Activated CD4-positive, alpha-beta T cell treated with anti-CD3 and anti-CD28 coated beads, Interleukin-2, amount 10 ng/mL, durations not matched to agents 24 days and 14 days (primary cell): ENCODE measurements around the gene FIGN. TPM values are rescaled to one million over a fixed set of nuclear protein-coding genes. Genes with fewer than 3 reads are reported as not detected.

Source experiments
- DNase-seq: peaks from one replicate; pipeline ENCODE4 v3.0.0; 2022
- H3K27ac Mint-ChIP-seq: one replicate; pipeline ENCODE4 v1.8.0; 2022; ENCODE audit warnings: mild to moderate bottlenecking, mixed read lengths
- H3K27me3 Mint-ChIP-seq: one replicate; pipeline ENCODE4 v1.8.0; 2022; ENCODE audit warnings: mixed read lengths
- H3K36me3 Mint-ChIP-seq: one replicate; pipeline ENCODE4 v1.8.0; 2022; ENCODE audit warnings: low read depth, mild to moderate bottlenecking, mixed read lengths
- H3K4me1 Mint-ChIP-seq: one replicate; pipeline ENCODE4 v1.8.0; 2021; ENCODE audit warnings: mixed read lengths
- H3K4me3 Mint-ChIP-seq: one replicate; pipeline ENCODE4 v1.8.0; 2022; ENCODE audit warnings: mild to moderate bottlenecking, moderate library complexity, mixed read lengths
- H3K9me3 Mint-ChIP-seq: one replicate; pipeline ENCODE4 v1.8.0; 2021; ENCODE audit warnings: mixed read lengths
- intact Hi-C: fragments of 100-400 bp; cut with micrococcal nuclease; formaldehyde crosslinking; loops from one replicate; pipeline ENCODE4 v1.15.1; 2023
- total RNA-seq: library from RNA; stranded (reverse); gene quantifications from 2 replicates; pipeline ENCODE4 v1.2.3, GENCODE V29; 2022

FIGN gene, protein sequence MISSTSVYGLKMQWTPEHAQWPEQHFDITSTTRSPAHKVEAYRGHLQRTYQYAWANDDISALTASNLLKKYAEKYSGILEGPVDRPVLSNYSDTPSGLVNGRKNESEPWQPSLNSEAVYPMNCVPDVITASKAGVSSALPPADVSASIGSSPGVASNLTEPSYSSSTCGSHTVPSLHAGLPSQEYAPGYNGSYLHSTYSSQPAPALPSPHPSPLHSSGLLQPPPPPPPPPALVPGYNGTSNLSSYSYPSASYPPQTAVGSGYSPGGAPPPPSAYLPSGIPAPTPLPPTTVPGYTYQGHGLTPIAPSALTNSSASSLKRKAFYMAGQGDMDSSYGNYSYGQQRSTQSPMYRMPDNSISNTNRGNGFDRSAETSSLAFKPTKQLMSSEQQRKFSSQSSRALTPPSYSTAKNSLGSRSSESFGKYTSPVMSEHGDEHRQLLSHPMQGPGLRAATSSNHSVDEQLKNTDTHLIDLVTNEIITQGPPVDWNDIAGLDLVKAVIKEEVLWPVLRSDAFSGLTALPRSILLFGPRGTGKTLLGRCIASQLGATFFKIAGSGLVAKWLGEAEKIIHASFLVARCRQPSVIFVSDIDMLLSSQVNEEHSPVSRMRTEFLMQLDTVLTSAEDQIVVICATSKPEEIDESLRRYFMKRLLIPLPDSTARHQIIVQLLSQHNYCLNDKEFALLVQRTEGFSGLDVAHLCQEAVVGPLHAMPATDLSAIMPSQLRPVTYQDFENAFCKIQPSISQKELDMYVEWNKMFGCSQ
- not detected in 2 replicates for total RNA-seq

DNA sequence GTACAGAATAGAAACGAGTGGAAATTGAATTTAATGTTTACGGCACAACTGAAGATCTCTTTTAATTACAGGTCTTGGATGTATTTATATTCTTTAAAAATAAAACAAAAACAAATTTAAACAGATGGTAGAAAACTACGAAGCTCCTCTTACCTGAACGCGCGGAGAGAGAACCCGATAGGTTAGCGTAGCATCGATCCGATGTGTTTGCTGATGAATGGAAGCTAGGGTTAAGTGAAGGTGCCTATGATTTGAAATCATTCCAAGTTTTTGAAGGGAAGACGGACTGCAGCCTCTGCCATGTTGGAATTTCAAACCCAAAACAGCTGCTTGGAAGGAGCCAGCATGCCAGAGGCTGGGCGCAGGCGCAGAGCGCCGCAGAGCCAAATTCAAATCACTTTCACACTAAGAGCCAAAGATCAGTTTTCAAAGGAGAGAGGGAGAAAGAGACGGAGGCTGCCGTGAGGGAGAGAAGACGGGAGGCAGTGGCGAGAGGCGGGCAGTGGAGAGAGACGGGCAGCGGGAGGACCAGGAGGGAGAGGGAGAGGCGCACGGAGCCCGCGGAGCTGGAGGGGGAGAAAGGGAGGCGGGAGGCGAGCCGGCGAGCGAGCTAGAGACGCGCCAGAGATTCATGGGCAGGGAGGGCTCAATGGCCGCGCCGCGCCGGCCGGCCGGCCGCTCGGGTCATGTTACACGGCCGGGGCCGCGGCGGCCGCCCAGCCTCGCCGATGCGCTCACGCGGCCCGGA, at the start of gene FIGN:
TSS of gene FIGN (minus strand) at position 324 of the 748 bp plus-strand sequence. CDS start 1,081 bp downstream, outside the sequence.
- no peaks in the 10 kb centered on the region for H3K9me3 Mint-ChIP-seq
- no peaks in the 10 kb centered on the region for H3K4me1 Mint-ChIP-seq
- no peak within 1 kb of the TSS for H3K27ac Mint-ChIP-seq
- H3K36me3 Mint-ChIP-seq: peaks cover 2% of the 10 kb centered on the region
- intact Hi-C loops: no loop called here
- no peak for DNase-seq
- peak within 1 kb of the TSS; percentile 50 for H3K4me3 Mint-ChIP-seq
- peaks cover 23% of the 10 kb centered on the region for H3K27me3 Mint-ChIP-seq

DNA sequence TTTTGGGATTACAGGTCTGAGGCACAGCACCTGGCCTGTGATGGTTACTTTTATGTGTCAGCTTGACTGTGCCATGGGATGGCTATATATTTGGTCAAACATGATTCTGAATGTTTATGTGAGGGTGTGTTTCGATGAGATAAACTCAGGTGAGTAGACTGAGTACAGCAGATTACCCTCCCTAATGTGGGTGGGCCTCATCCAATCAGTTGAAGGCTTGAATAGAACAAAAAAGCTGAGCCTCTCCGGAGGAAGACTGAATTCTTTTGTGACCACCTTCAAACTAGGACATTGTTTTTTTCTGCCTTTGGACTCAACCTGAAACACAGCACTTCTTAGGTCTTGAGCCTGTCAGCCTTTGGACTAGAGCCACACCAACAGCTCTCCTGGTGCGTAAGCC, 49.4 kb upstream of the FIGN start:
- no peak overlapping the region for H3K4me3 Mint-ChIP-seq
- intact Hi-C loops: no loop called here
- no peaks in the 10 kb centered on the region for H3K4me1 Mint-ChIP-seq
- no peaks in the 10 kb centered on the region for H3K27me3 Mint-ChIP-seq
- H3K9me3 Mint-ChIP-seq: peaks cover 3% of the 10 kb centered on the region
- no peak for DNase-seq
- no peak overlapping the region for H3K27ac Mint-ChIP-seq
- H3K36me3 Mint-ChIP-seq: no peaks in the 10 kb centered on the region

DNA sequence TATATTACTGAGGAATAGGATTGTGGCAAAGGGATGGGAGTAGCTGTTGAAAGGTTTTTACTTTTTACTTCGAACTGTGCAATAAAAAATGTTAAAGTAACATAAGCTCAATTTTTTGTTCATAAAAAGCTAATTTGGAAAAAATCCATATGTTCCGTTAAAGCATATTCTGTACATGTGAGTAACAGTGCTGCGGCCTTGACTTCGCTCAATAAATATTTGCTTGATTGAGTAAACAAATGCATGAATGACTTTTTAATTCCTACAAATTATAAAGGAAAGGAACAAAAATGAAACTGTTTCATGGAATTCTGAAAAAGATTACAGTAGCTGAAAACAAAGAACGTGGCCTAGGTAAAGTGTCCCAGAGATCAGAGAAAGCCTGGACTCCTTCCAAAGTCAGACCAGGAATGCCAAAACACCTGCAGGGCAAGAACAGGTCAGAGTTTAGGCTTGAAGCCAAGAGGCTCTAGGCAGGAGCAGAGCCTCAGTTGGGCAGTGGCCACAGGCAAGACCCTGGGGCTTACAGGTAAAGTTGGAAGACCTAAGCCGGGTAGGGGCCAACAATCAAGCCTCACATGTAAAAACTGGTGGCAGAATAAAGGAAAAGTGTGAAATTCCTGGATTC, 44.3 kb upstream of the FIGN start:
- intact Hi-C loops: no loop called here
- no peak for DNase-seq
- Mint-ChIP-seq H3K36me3 (no peaks in the 10 kb centered on the region), H3K4me3 (no peak overlapping the region), H3K9me3 (peaks cover 7% of the 10 kb centered on the region), H3K4me1 (no peaks in the 10 kb centered on the region), H3K27me3 (no peaks in the 10 kb centered on the region), H3K27ac (no peak overlapping the region)

DNA sequence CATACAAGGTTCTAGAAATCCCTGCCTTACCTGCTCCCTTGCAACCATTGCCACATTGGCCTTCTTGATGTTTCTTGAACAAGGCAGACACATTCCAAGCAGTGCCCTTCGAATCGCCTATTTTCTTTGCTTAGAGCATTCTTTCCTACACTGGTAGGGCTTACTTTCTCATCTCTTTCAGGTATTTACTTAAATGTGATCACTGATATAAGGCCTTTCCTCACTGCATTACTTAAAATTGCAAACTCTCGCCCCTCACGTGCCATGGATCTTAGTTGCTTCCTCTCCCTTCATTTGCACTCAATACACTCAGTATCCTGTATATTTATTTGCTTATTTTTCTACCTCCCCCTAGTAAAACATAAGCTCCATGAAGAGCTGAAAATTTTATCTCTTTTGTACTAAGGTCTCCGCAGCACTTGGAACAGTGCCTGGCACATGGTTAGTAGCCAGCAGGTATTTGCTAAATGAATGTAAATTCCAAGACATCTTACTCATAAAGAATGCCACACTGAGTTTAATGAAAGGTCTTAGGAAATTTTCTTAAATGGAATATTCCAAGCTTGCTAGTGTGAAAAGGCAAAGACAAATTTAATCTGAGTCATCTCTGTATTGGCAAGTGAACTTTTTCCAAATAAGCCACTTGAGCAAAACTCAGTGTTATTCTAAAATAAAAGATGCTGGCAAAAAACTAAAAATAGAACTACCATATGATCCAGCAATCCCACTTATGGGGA, 42.4 kb upstream of the FIGN start:
- H3K27me3 Mint-ChIP-seq: no peaks in the 10 kb centered on the region

DNA sequence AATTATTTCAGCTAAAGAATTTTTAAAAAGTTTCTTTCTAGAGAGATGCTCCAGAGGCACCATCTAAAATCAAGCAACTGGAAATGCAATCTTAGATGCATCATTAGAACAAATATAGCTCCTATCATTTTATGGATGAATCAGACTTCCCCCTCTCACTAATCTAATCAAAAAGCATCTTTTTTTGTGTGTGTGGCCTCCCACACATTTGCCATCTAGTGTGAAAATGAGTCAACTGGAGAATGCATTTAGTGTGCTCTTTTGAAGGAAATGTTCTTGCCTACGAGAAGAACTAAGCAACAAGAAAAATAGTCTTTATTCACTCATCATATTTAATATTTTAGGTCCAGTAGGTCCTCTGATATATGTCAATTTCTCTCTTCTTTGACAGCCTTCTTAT, 39.5 kb upstream of the FIGN start:
- H3K4me1 Mint-ChIP-seq: no peaks in the 10 kb centered on the region
- DNase-seq: no peak
- H3K9me3 Mint-ChIP-seq: peaks cover 4% of the 10 kb centered on the region
- intact Hi-C loops: no loop called here
- H3K36me3 Mint-ChIP-seq: no peaks in the 10 kb centered on the region
- no peak overlapping the region for H3K4me3 Mint-ChIP-seq
- no peaks in the 10 kb centered on the region for H3K27me3 Mint-ChIP-seq
- no peak overlapping the region for H3K27ac Mint-ChIP-seq

More for the DNA sequence above, 42.4 kb upstream of the FIGN start:
- intact Hi-C loops: no loop called here
- Mint-ChIP-seq H3K9me3 (peaks cover 7% of the 10 kb centered on the region), H3K4me1 (no peaks in the 10 kb centered on the region), H3K4me3 (no peak overlapping the region), H3K36me3 (no peaks in the 10 kb centered on the region), H3K27ac (no peak overlapping the region)
- no peak for DNase-seq

DNA sequence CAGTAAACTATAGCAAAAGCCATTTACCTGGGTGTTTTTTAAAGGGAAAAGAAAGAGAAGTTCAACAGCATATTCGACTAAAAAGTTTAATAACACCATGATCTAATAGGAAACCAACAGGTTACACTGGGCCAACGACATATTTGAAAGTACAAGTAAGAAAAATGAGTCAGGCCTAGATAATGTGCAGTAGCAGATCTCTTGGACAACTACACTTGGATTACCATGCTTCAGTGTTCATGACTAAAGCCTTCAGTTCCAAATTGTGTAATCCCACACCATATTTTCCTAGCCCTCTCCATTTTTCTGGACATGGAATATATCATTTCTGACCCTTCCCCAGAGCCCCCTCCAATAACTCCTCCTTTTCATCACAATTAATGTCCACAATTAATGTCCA, 39.1 kb upstream of the FIGN start:
- no peaks in the 10 kb centered on the region for H3K36me3 Mint-ChIP-seq
- H3K4me3 Mint-ChIP-seq: no peak overlapping the region
- H3K4me1 Mint-ChIP-seq: no peaks in the 10 kb centered on the region
- H3K27ac Mint-ChIP-seq: no peak overlapping the region
- intact Hi-C loops: no loop called here
- no peaks in the 10 kb centered on the region for H3K27me3 Mint-ChIP-seq
- no peak for DNase-seq
- H3K9me3 Mint-ChIP-seq: peaks cover 4% of the 10 kb centered on the region

DNA sequence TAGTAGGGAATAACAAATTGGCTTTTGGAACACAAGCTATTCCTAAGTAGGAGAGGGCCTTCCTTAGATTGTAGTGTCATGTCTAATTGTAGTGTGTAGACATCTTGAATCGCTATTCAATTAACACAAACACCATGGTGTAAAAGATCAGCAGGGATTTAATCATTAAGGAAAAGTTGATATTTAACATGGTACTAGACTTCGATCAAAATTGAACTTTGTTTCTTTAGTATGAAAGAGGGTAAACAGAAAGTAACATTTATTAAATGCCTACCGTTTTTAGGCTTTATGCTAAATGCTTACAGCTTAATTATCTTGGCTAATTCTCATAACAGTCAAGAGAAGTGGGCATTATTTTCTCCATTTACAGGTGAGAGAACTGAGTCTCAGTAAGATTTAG, 37.5 kb upstream of the FIGN start:
- no peaks in the 10 kb centered on the region for H3K36me3 Mint-ChIP-seq
- no peak overlapping the region for H3K4me3 Mint-ChIP-seq
- peaks cover 4% of the 10 kb centered on the region for H3K9me3 Mint-ChIP-seq
- H3K4me1 Mint-ChIP-seq: no peaks in the 10 kb centered on the region
- no peaks in the 10 kb centered on the region for H3K27me3 Mint-ChIP-seq
- no peak overlapping the region for H3K27ac Mint-ChIP-seq
- DNase-seq: no peak
- intact Hi-C loops: no loop called here

DNA sequence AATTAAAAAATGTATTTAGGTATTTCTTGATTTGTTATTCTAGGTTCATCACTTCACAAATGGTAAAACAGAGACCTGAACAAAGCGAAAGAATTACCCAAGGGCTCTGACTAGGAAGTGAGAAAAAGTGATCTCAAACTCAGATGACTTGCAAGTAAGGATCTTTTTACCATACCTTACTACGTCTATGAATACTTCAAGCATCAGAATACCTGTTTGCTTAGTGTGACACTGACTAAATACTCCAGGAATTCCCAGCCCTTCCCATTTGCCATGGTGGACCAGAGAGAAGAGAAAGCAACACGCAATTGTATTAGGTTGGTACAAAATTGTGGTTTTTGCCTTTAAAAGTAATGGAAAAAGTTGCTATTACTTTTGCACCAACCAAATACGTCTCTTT, 35.8 kb upstream of the FIGN start:
- H3K4me3 Mint-ChIP-seq: no peak overlapping the region
- intact Hi-C loops: no loop called here
- H3K27me3 Mint-ChIP-seq: no peaks in the 10 kb centered on the region
- no peaks in the 10 kb centered on the region for H3K4me1 Mint-ChIP-seq
- H3K27ac Mint-ChIP-seq: no peak overlapping the region
- no peaks in the 10 kb centered on the region for H3K36me3 Mint-ChIP-seq
- DNase-seq: no peak
- no peaks in the 10 kb centered on the region for H3K9me3 Mint-ChIP-seq

DNA sequence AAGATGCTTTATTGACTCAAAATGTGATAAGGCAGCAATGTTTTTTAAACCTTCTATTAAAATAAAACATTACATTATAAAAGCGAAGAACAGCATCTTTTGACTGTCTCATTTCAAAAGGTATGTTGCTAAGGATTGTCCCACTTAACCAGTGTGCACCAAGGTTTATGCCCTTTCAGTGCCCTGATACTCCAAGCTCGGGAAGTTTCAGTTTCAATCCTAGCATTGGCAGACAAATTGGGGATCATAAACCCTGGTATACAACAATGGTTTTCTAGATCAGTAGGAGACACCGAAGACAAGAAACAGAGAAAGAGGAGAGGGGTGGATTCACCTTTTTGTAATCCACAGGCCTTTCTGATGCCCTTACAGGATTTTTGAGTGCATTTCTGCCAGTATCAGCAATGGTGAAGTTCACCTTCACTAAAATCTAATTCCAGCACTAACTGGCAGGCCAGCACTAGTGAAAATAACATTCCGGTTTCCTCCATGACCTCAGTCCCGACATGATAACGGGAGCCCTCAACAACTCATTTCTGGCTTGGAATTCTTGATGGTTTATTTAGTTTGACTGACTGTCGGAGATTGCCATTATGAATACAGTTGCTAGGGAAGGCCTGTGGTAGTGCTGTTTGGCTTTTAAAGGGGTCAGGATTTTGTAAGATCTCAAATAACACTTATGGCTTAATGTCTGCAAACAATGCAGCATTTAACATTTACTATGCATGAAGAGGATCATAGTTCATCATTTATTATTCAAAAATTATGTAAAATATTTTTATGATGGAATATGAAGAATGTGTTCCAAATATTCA, 33.3 kb upstream of the FIGN start:
- no peaks in the 10 kb centered on the region for H3K27me3 Mint-ChIP-seq
- no peak for DNase-seq
- H3K4me3 Mint-ChIP-seq: no peak overlapping the region
- intact Hi-C loops: no loop called here
- no peaks in the 10 kb centered on the region for H3K9me3 Mint-ChIP-seq
- H3K36me3 Mint-ChIP-seq: no peaks in the 10 kb centered on the region
- no peaks in the 10 kb centered on the region for H3K4me1 Mint-ChIP-seq
- no peak overlapping the region for H3K27ac Mint-ChIP-seq

DNA sequence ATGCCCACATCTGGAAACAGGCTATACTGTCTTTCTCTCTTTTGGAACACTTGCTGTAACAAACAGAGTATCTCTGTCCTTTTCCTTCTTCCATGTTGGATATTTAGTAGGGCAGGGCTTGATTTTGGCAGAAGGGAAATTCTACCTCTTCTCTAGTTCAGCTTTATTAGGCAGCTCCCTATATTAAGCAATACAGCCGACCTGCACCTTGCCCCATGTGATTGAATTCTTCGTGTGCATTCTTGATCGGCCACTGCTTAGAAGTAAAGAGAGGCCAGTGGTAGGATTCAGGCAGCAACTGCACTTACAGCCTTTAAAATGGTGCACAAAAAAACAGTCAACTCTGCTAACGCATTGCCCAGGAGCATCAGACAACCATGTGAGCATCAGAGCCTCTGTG, 31.3 kb upstream of the FIGN start:
- DNase-seq: no peak
- Mint-ChIP-seq H3K4me3 (no peak overlapping the region), H3K36me3 (no peaks in the 10 kb centered on the region), H3K4me1 (no peaks in the 10 kb centered on the region), H3K9me3 (no peaks in the 10 kb centered on the region), H3K27me3 (no peaks in the 10 kb centered on the region), H3K27ac (no peak overlapping the region)
- intact Hi-C loops: no loop called here

DNA sequence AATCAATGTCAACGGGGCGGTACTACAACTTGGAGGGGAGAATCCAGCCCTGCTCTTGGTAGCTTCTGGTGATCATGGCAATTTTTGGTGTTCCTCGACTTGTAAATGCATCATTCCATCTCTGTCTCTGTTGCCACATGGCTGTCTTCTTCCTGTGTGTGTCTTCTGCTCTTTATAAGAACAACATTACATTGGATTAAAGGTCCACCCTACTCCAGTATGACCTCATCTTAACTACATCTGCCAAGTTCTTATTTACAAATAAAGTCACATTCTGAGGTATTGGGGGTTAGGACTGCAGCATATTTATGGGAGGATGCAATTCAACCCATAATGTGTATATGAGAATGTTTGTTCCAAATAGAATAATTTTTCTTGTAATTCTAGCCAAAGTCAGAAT, 28.8 kb upstream of the FIGN start:
- no peaks in the 10 kb centered on the region for H3K27me3 Mint-ChIP-seq
- H3K4me1 Mint-ChIP-seq: no peaks in the 10 kb centered on the region
- H3K9me3 Mint-ChIP-seq: no peaks in the 10 kb centered on the region
- no peak overlapping the region for H3K27ac Mint-ChIP-seq
- DNase-seq: no peak
- no peak overlapping the region for H3K4me3 Mint-ChIP-seq
- H3K36me3 Mint-ChIP-seq: no peaks in the 10 kb centered on the region
- intact Hi-C loops: no loop called here

DNA sequence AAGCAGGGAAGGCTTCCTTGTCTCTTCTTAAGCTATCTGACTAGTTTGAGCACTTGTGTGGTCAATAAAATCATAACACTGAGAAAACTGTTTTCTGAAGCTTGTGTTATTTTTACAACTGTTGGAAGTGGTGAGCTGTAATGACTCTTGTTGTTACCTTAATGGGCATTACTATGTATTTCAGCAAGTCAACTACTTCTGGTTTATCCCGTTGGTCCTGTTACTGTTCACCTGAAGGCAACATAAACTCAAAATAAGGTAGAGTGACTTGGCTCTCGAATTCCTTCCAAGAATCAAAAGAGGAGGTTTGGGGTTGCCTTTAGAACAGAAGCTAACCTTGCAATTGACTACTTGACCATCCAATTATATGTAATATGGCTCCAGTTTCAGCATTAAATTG, 23.2 kb upstream of the FIGN start:
- Mint-ChIP-seq H3K36me3 (no peaks in the 10 kb centered on the region), H3K4me3 (no peak overlapping the region), H3K4me1 (no peaks in the 10 kb centered on the region), H3K27ac (no peak overlapping the region), H3K9me3 (no peaks in the 10 kb centered on the region), H3K27me3 (no peaks in the 10 kb centered on the region)
- intact Hi-C loops: no loop called here
- no peak for DNase-seq

DNA sequence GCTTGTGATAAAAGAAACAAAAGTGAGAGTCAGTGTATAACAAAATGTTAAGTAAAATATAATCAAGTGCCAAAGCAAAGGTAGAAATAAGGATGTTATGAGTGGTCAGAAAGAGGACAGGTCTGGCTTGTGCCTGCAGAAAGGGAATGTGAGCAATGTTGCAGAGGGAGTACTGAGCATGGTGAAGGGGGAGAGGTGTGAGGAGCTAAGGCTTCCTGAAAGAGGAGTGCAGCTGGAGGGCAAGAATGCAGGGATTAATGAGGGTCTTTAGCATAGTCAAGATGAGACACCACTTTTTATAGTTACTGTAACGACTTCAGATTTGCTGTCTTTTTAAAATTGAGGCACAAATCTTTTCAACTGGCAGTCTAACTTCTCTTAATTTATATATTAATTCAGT, 22.0 kb upstream of the FIGN start:
- Mint-ChIP-seq H3K27ac (no peak overlapping the region), H3K9me3 (no peaks in the 10 kb centered on the region), H3K4me1 (no peaks in the 10 kb centered on the region), H3K36me3 (no peaks in the 10 kb centered on the region), H3K4me3 (no peak overlapping the region), H3K27me3 (no peaks in the 10 kb centered on the region)
- intact Hi-C loops: no loop called here
- DNase-seq: no peak
